H9 (cell line): Measurements from ENCODE around the gene MYL11. TPM values are rescaled to one million over a fixed set of nuclear protein-coding genes. Genes with fewer than 3 reads are reported as not detected.

Source experiments
- DNase-seq: peaks from one replicate; pipeline ENCODE4 v3.0.0-alpha.2; 2017
- H2AFZ ChIP-seq: one replicate; pipeline ENCODE4 v1.6.1; 2013; ENCODE audit warnings: mild to moderate bottlenecking, low read length, control low read depth, moderate library complexity
- H2AK5ac ChIP-seq: 2 replicates; pipeline ENCODE4 v1.6.1; 2013; ENCODE audit warnings: low read length, control low read depth, mixed read lengths; ENCODE audit not compliant: insufficient read length
- H2BK120ac ChIP-seq: one replicate; pipeline ENCODE4 v1.6.1; 2013; ENCODE audit warnings: low read depth, mild to moderate bottlenecking, low read length, control low read depth, inconsistent platforms; ENCODE audit not compliant: poor library complexity, severe bottlenecking
- H2BK12ac ChIP-seq: 2 replicates; pipeline ENCODE4 v1.6.1; 2013; ENCODE audit warnings: low read length, control low read depth, mixed read lengths, low read depth; ENCODE audit not compliant: insufficient read length
- H2BK15ac ChIP-seq: 2 replicates; pipeline ENCODE4 v1.6.1; 2013; ENCODE audit warnings: low read depth, low read length, control low read depth
- H2BK20ac ChIP-seq: one replicate; pipeline ENCODE4 v1.6.1; 2013; ENCODE audit warnings: low read depth, mild to moderate bottlenecking, low read length, control low read depth, inconsistent platforms; ENCODE audit not compliant: poor library complexity, severe bottlenecking
- H2BK5ac ChIP-seq: 2 replicates; pipeline ENCODE4 v1.6.1; 2013; ENCODE audit warnings: low read length, control low read depth, mixed read lengths; ENCODE audit not compliant: insufficient read length
- H3K14ac ChIP-seq: 2 replicates; pipeline ENCODE4 v1.6.1; 2013; ENCODE audit warnings: low read length, control low read depth; ENCODE audit not compliant: insufficient read depth
- H3K18ac ChIP-seq: 2 replicates; pipeline ENCODE4 v1.6.1; 2013; ENCODE audit warnings: low read depth, mild to moderate bottlenecking, mixed read lengths, low read length, control low read depth; ENCODE audit not compliant: insufficient read length
- H3K23ac ChIP-seq: 2 replicates; pipeline ENCODE4 v1.6.1; 2013; ENCODE audit warnings: low read length, control low read depth, mixed read lengths, low read depth; ENCODE audit not compliant: insufficient read length
- H3K23me2 ChIP-seq: 2 replicates; pipeline ENCODE4 v1.6.1; 2013; ENCODE audit warnings: low read depth, mild to moderate bottlenecking, mixed read lengths, low read length, control low read depth; ENCODE audit not compliant: insufficient read length, poor library complexity, severe bottlenecking
- H3K27ac ChIP-seq: 2 replicates; pipeline ENCODE4 v1.5.1; 2013; ENCODE audit warnings: low read length, control low read depth, mixed read lengths, low read depth; ENCODE audit not compliant: insufficient read length
- H3K27me3 ChIP-seq: 2 replicates; pipeline ENCODE4 v1.6.1; 2013; ENCODE audit warnings: low read length, control low read depth, inconsistent platforms; ENCODE audit not compliant: insufficient read depth
- H3K4ac ChIP-seq: 2 replicates; pipeline ENCODE4 v1.6.1; 2013; ENCODE audit warnings: low read depth, mild to moderate bottlenecking, control low read depth, inconsistent platforms, low read length, moderate library complexity
- H3K4me1 ChIP-seq: 2 replicates; pipeline ENCODE4 v1.6.1; 2013; ENCODE audit warnings: low read length, control low read depth, inconsistent platforms; ENCODE audit not compliant: insufficient read depth
- H3K4me2 ChIP-seq: 2 replicates; pipeline ENCODE4 v1.6.1; 2013; ENCODE audit warnings: low read length, control low read depth, mixed read lengths; ENCODE audit not compliant: insufficient read length, insufficient read depth
- H3K56ac ChIP-seq: 2 replicates; pipeline ENCODE4 v1.6.1; 2013; ENCODE audit warnings: low read depth, mild to moderate bottlenecking, mixed read lengths, low read length, control low read depth; ENCODE audit not compliant: insufficient read length
- H3K79me1 ChIP-seq: 2 replicates; pipeline ENCODE4 v1.6.1; 2013; ENCODE audit warnings: low read depth, mild to moderate bottlenecking, moderate library complexity, low read length, control low read depth, inconsistent platforms; ENCODE audit not compliant: insufficient read depth, poor library complexity, severe bottlenecking
- H3K79me2 ChIP-seq: 2 replicates; pipeline ENCODE4 v1.6.1; 2013; ENCODE audit warnings: low read length, control low read depth, inconsistent platforms; ENCODE audit not compliant: insufficient read depth
- H3K9ac ChIP-seq: 2 replicates; pipeline ENCODE4 v1.6.1; 2013; ENCODE audit warnings: low read length, control low read depth, mixed read lengths; ENCODE audit not compliant: insufficient read length; ENCODE audit errors: extremely low read depth
- H3K9me3 ChIP-seq: one replicate; pipeline ENCODE4 v1.6.1; 2013; ENCODE audit warnings: low read depth, low read length, inconsistent platforms; ENCODE audit not compliant: control insufficient read depth
- H3T11ph ChIP-seq: one replicate; pipeline ENCODE4 v1.6.1; 2013; ENCODE audit warnings: mild to moderate bottlenecking, low read length, control low read depth, inconsistent platforms
- H4K20me1 ChIP-seq: one replicate; pipeline ENCODE4 v1.6.1; 2013; ENCODE audit not compliant: control insufficient read depth, insufficient read length, insufficient read depth
- H4K5ac ChIP-seq: 2 replicates; pipeline ENCODE4 v1.6.1; 2013; ENCODE audit warnings: low read depth, mild to moderate bottlenecking, mixed read lengths, low read length, control low read depth; ENCODE audit not compliant: insufficient read length
- H4K8ac ChIP-seq: replicated peaks from 2 replicates; pipeline ENCODE4 v1.6.1; 2013; ENCODE audit warnings: low read length, control low read depth, mixed read lengths, low read depth; ENCODE audit not compliant: insufficient read length
- H4K91ac ChIP-seq: 2 replicates; pipeline ENCODE4 v1.6.1; 2013; ENCODE audit warnings: low read depth, mild to moderate bottlenecking, moderate library complexity, mixed read lengths, low read length, control low read depth; ENCODE audit not compliant: insufficient read length
- H3K27ac Mint-ChIP-seq, 3 experiments: 2 replicates in 2 of 3; 3 replicates in 1 of 3; pipeline ENCODE4 v1.8.0; 2020 to 2021; ENCODE audit warnings: mixed read lengths in 3 of 3, mild to moderate bottlenecking in 1 of 3, moderate library complexity in 1 of 3
- H3K27me3 Mint-ChIP-seq: 2 replicates; pipeline ENCODE4 v1.8.0; 2021; ENCODE audit warnings: low read depth, mild to moderate bottlenecking, moderate library complexity, mixed read lengths
- H3K36me3 Mint-ChIP-seq, 3 experiments: 2 replicates in 2 of 3; 3 replicates in 1 of 3; pipeline ENCODE4 v1.8.0; 2020 to 2021; ENCODE audit warnings: low read depth in 3 of 3, mixed read lengths in 3 of 3; ENCODE audit not compliant: insufficient read depth in 1 of 3
- H3K4me1 Mint-ChIP-seq, 2 experiments: 2 replicates each; pipeline ENCODE4 v1.8.0; 2020; ENCODE audit warnings: mixed read lengths in 2 of 2
- H3K4me3 Mint-ChIP-seq, 2 experiments: 2 replicates in 1 of 2; 3 replicates in 1 of 2; pipeline ENCODE4 v1.8.0; 2020 to 2021; ENCODE audit warnings: mild to moderate bottlenecking in 2 of 2, mixed read lengths in 2 of 2, moderate library complexity in 1 of 2
- H3K9me3 Mint-ChIP-seq, 2 experiments: 2 replicates in 1 of 2; 3 replicates in 1 of 2; pipeline ENCODE4 v1.8.0; 2020; ENCODE audit warnings: mild to moderate bottlenecking in 2 of 2, mixed read lengths in 2 of 2, moderate library complexity in 1 of 2
- WGBS: extraction: QIAGEN DNeasy Blood & Tissue Kit; methylation state at CpG from one replicate; pipeline ENCODE4 v1.1.7; 2013; ENCODE audit warnings: missing lambda C conversion rate, low lambda C conversion rate, mixed read lengths; ENCODE audit not compliant: insufficient read length; ENCODE audit errors: extremely low coverage; 5-methylcytosine and 5-hydroxymethylcytosine counted together
- total RNA-seq: library from RNA; stranded (reverse); gene quantifications from 2 replicates; pipeline ENCODE4 v1.2.1, GENCODE V29; 2021
- TF ChIP-seq, protein P1 (sequence below): fragments of 200-600 bp; sonication (generic); conservative IDR thresholded peaks from 3 replicates; pipeline ENCODE4 v1.8.0; 2021; ENCODE audit warnings: antibody characterized with exemption, mild to moderate bottlenecking

Gene MYL11
- total RNA-seq, 1 experiment from 2014 or later: 0.70 TPM

DNA sequence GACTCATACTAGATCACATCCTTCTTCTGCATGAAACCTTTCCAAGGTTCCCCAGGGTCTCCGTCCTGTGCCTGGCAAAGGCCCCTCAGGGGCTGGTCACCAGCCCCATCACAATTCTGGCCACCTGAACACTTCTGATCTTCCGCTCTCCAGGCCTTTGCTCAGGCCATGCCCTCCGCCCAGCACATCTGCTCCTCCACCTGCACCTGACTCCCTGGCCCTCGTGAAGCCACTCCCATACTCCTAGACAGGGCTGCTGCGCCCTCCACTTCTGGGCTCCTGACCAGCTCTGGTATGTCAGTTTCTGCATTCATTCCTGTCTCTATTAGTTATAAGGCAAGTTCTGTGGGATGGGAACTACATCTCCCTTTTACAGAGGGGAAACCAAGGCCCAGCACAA lies 1.9 kb upstream of the MYL11 start:
- H2BK5ac ChIP-seq: no peak overlapping the region
- peak overlapping the region; percentile 21 to 59; a peak in 3 of 5 replicates for H3K4me3 Mint-ChIP-seq
- H4K5ac ChIP-seq: no peak overlapping the region

More for the DNA sequence above, 1.9 kb upstream of the MYL11 start:
- Mint-ChIP-seq H3K9me3 (peaks cover 0 to 5% of the 10 kb centered on the region in 2 experiments; a peak in 4 of 5 replicates), H3K36me3 (no peaks in the 10 kb centered on the region), H3K27me3 (peaks cover 2% of the 10 kb centered on the region; the same call in 1 of the 2 replicates), H3K4me1 (peaks cover 34 to 50% of the 10 kb centered on the region in 2 experiments), H3K27ac (peak overlapping the region in 1 of 3 experiments; percentile 84; a peak in 1 of 7 replicates)
- no peaks in the 10 kb centered on the region for H3K9me3 ChIP-seq
- H3K27me3 ChIP-seq: no peaks in the 10 kb centered on the region
- H3T11ph ChIP-seq: no peak overlapping the region
- H2BK15ac ChIP-seq: no peak overlapping the region
- no peak for DNase-seq
- peaks cover 14% of the 10 kb centered on the region for H3K23me2 ChIP-seq
- no peak overlapping the region for H2AK5ac ChIP-seq
- no peak overlapping the region for H3K27ac ChIP-seq
- H4K91ac ChIP-seq: no peak overlapping the region
- no peak overlapping the region for H4K8ac ChIP-seq
- TF ChIP-seq, protein P1, sequence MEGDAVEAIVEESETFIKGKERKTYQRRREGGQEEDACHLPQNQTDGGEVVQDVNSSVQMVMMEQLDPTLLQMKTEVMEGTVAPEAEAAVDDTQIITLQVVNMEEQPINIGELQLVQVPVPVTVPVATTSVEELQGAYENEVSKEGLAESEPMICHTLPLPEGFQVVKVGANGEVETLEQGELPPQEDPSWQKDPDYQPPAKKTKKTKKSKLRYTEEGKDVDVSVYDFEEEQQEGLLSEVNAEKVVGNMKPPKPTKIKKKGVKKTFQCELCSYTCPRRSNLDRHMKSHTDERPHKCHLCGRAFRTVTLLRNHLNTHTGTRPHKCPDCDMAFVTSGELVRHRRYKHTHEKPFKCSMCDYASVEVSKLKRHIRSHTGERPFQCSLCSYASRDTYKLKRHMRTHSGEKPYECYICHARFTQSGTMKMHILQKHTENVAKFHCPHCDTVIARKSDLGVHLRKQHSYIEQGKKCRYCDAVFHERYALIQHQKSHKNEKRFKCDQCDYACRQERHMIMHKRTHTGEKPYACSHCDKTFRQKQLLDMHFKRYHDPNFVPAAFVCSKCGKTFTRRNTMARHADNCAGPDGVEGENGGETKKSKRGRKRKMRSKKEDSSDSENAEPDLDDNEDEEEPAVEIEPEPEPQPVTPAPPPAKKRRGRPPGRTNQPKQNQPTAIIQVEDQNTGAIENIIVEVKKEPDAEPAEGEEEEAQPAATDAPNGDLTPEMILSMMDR: no peak
- H3K79me2 ChIP-seq: no peaks in the 10 kb centered on the region; the same call in none of the 2 replicates
- no CpG with 5 or more reads among the region's 5 CpGs for WGBS
- no peak overlapping the region for H3K4me2 ChIP-seq
- H4K20me1 ChIP-seq: no peaks in the 10 kb centered on the region
- no peak overlapping the region for H2BK12ac ChIP-seq
- H3K23ac ChIP-seq: no peak overlapping the region
- H3K4me1 ChIP-seq: peaks cover 6% of the 10 kb centered on the region
- no peak overlapping the region for H2BK120ac ChIP-seq
- no peak overlapping the region for H2BK20ac ChIP-seq
- H3K79me1 ChIP-seq: peaks cover 3% of the 10 kb centered on the region
- no peak overlapping the region for H2AFZ ChIP-seq
- H3K4ac ChIP-seq: no peak overlapping the region
- no peak overlapping the region for H3K9ac ChIP-seq
- no peak overlapping the region for H3K18ac ChIP-seq
- no peak overlapping the region for H3K56ac ChIP-seq
- H3K14ac ChIP-seq: no peak overlapping the region
